ENCODE results near the gene MCHR2.

Gene MCHR2

GRCh38 chr6:99933129-99933528 is 60.9 kb downstream of the MCHR2 start:
- in situ Hi-C loops (cut with MboI; ENCODE audit: low sequenced_read_pairs, unreplicated experiment): no loop called here
- no peak for TF ChIP-seq CTCF (IDR thresholded peaks at IDR 0.05; ENCODE audit: borderline replicate concordance, control extremely low read depth, extremely low read depth, insufficient read depth, missing control alignments)
- no peak for DNase-seq (ENCODE audit: low spot score)

DNA sequence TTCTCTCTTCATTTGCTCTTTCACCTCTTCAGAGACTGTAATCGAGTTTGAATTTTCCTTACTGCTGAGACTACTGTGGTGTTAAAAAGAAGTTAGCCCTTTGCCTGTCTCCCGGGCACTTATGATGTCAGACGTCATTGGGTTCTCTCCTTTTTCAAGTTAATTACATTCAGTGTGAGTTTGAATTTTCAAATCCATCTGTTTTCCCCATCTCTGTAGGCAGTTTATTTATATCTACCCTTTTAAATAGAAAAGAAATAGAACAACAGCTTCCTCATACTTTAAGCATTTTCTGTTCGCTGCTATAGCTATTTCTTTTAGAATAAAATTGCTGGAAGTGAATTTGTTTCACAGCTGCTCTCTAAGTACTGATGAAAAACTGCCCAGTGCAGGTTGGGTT is 81.4 kb downstream of the MCHR2 start:
- no peak for TF ChIP-seq CTCF (IDR thresholded peaks at IDR 0.05; ENCODE audit: borderline replicate concordance, control extremely low read depth, extremely low read depth, insufficient read depth, missing control alignments)
- DNase-seq (ENCODE audit: low spot score): no peak
- in situ Hi-C loops (cut with MboI; ENCODE audit: low sequenced_read_pairs, unreplicated experiment): no loop called here

GRCh38 chr6:99905209-99906106 is 88.6 kb downstream of the MCHR2 start:
- DNase-seq (ENCODE audit: low spot score): peak; percentile 31
- TF ChIP-seq CTCF (IDR thresholded peaks at IDR 0.05; ENCODE audit: borderline replicate concordance, control extremely low read depth, extremely low read depth, insufficient read depth, missing control alignments): no peak
- in situ Hi-C loops (cut with MboI; ENCODE audit: low sequenced_read_pairs, unreplicated experiment): no loop called here

GRCh38 chr6:99901596-99902384 is 92.2 kb downstream of the MCHR2 start:
- DNase-seq (ENCODE audit: low spot score): no peak
- in situ Hi-C loops (cut with MboI; ENCODE audit: low sequenced_read_pairs, unreplicated experiment): no loop called here
- no peak for TF ChIP-seq CTCF (IDR thresholded peaks at IDR 0.05; ENCODE audit: borderline replicate concordance, control extremely low read depth, extremely low read depth, insufficient read depth, missing control alignments)

- TF ChIP-seq CTCF (IDR thresholded peaks at IDR 0.05; ENCODE audit: borderline replicate concordance, control extremely low read depth, extremely low read depth, insufficient read depth, missing control alignments): no peak
- in situ Hi-C loops (cut with MboI; ENCODE audit: low sequenced_read_pairs, unreplicated experiment): no loop called here
- DNase-seq (ENCODE audit: low spot score): no peak
These were observed 99.2 kb downstream of the MCHR2 start for GRCh38 chr6:99894815-99895214.

GRCh38 chr6:99887066-99887465 is 107.0 kb downstream of the MCHR2 start:
- in situ Hi-C loops (cut with MboI; ENCODE audit: low sequenced_read_pairs, unreplicated experiment): no loop called here
- no peak for TF ChIP-seq CTCF (IDR thresholded peaks at IDR 0.05; ENCODE audit: borderline replicate concordance, control extremely low read depth, extremely low read depth, insufficient read depth, missing control alignments)
- no peak for DNase-seq (ENCODE audit: low spot score)
